Activated CD4-positive, alpha-beta T cell treated with anti-CD3 and anti-CD28 coated beads, Interleukin-2, amount 50 U/mL, for 16 hours (primary cell): ENCODE results near the gene SARDH.
"Not testable (repeated sequence)": the region's sequence is repeated elsewhere in the genome, so short reads cannot be mapped to it uniquely, and the experiment has no call there.

Experiments
- DNase-seq: peaks from one replicate; pipeline ENCODE4 v3.0.0-alpha.2; 2020

SARDH gene

DNA sequence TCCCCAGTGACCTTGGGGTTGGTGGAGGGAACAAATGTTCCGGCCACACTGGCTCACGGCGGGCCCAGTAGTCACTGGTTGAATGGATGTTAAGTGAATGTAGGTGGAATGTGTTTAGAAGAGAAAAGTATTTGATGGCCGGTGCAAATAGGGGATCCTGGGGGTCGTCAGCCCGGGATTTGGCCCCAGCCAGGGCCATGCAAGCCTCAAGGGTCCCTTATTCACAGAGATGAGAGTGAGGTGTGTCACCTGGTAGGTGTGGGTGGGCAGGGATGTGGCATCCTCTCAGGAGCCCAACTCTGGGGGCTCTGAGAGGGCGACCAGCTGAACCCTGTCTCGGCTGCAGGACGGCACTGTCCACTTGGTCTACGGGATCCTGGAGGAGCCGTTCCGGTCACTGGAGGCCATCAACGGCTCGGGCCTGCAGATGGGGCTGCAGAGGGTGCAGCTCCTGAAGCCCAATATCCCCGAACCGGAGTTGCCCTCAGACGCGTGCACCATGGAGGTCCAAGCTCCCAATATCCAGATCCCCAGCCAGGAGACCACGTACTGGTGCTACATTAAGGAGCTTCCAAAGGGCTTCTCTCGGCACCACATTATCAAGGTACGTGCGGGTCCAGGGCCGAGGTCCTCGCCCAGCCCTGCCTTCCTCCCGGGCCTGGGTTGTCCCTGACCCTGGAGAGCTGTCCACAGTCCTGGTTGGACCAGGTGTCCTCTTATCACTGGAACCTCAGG is 96.1 kb downstream of the SARDH start:
- DNase-seq: no peak

- DNase-seq: no peak
These were observed 96.8 kb downstream of the SARDH start for GRCh38 chr9:133641396-133641655.

DNA sequence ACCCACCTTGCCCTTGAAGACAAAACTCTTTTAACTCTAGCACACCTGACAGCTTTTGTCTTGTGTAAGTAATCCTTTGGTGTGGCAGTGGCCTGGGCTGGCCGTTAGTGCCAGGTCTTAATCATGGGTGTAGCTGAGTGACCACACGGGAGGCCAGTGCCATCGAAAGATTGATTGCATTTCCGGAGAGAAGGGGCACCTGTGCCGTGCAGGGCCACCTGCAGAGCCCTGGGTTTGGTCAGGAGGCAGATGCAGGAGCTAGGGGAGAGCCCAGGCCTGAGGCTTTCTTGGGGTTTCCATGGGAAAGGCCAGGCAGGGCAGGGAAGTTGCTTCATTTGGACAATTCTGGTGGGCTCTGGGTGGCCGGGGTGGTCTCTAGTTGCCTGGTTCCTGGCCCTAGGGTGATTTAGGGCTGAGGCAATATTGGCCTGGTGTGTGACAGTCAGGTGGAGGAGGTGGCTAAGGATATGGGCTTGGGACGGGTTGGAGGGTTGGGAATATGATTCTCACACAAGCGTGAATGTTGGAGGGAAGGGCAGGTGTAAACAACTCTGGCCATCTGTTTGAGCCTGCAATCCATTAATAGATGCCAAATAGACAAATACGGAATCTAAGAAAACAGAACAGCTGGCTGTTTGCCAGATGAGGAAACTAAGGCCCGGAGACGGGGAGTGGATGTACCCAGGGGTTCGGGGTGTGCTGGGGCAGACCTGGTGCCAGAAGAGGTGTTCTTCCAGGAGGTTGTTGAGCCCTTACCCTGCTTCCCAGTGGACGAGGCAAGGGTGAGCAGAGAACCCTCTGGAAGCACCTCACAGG is 97.4 kb downstream of the SARDH start:
- DNase-seq: no peak

- no peak for DNase-seq
These were observed 98.0 kb downstream of the SARDH start for GRCh38 chr9:133640160-133640559.

GRCh38 chr9:133639613-133640012 is 98.5 kb downstream of the SARDH start:
- no peak for DNase-seq

- no peak for DNase-seq
These were observed 99.4 kb downstream of the SARDH start for GRCh38 chr9:133638711-133639110.

- DNase-seq: no peak
These were observed 100.1 kb downstream of the SARDH start for GRCh38 chr9:133638076-133638475.

GRCh38 chr9:133637451-133638055 is 100.6 kb downstream of the SARDH start:
- DNase-seq: no peak

GRCh38 chr9:133636902-133637301 is 101.2 kb downstream of the SARDH start:
- no peak for DNase-seq

DNA sequence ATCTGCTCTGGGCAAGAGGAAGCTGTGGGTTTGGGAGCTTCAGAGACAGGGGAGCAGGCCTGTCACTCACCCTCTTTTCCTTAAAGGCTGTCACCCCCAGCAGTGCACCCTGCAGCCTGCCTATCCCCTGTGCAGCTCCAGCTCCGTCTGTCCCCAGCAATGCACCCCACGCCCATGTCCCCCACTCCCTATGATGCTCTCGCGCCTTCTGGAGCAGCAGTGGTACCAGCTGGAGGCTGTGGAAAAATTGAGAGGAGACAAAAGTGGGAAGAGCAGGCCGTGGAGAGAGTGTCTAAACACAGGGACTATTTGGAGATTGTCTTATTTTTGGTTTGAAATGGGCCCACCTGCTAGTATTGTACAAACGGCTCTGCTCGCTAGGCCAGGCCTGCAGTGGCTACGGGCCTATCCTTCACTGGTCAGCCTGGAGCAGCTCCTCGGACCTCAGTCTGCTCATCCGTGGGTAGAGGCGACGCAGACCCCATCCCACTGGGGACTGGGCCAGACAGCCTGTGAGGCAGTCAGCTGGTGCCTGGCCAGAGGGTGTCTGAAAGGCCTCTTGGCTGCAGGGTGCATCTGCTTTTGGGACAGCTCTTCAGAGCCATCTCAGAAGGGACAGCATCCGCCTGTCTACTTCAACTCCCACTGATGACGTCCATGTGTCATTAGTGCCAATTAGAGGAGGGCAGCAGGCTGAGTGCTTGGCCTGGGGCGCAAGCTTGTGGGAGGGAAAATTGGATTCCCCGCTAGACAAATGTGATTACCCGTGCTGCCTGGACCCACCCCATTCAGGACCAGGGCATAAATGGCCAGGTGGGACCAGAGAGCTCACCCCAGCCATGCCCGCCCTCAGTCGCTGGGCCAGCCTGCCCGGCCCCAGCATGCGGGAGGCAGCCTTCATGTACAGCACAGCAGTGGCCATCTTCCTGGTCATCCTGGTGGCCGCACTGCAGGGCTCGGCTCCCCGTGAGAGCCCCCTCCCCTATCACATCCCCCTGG is 102.3 kb downstream of the SARDH start, which contains the start of gene DBH:
DBH (plus strand) TSS at position 831 of the 999 bp plus-strand sequence; CDS start at position 840, 9 bp downstream.
- DNase-seq: no peak

GRCh38 chr9:133635098-133635497 is 103.1 kb downstream of the SARDH start:
- no peak for DNase-seq

DNA sequence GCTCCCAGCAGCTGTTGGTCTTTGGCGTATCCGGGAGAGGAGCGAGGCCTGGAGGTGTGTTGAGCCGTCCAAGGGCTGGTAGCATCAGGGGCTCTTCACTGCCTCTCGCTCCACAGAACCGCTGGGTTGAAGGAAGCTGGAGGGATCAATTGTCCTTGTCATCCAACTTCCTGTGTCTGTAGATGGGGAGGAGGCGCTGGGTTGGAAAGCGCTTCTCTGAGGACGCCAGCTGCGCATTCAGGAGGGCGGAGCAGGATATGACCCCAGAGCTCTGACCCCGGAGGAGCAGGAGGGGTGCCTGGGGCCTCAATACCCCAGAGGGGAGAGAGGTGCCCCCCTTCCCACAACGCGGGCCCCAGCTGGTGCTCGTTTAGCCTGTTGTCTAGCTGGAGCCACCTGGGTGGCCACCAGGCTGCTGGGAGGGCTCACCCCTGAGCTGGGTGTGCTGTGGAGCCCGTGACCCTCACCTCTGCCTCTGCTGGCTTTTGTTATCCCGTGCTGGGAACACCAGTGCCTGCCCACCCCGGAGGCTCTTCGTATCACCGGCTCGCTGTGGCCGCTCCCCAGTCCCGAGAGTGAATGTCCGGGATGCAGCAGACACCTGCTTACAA is 104.0 kb downstream of the SARDH start:
- DNase-seq: no peak

GRCh38 chr9:133633681-133634080 is 104.5 kb downstream of the SARDH start:
- no peak for DNase-seq

- DNase-seq: no peak
These were observed 105.1 kb downstream of the SARDH start for GRCh38 chr9:133632806-133633680.

GRCh38 chr9:133631111-133631510 is 107.0 kb downstream of the SARDH start:
- DNase-seq: no peak

GRCh38 chr9:133629221-133630110 is 108.7 kb downstream of the SARDH start:
- no peak for DNase-seq

- no peak for DNase-seq
These were observed 109.4 kb downstream of the SARDH start for GRCh38 chr9:133628766-133629165.

GRCh38 chr9:133627341-133627740 is 110.8 kb downstream of the SARDH start:
- no peak for DNase-seq

DNA sequence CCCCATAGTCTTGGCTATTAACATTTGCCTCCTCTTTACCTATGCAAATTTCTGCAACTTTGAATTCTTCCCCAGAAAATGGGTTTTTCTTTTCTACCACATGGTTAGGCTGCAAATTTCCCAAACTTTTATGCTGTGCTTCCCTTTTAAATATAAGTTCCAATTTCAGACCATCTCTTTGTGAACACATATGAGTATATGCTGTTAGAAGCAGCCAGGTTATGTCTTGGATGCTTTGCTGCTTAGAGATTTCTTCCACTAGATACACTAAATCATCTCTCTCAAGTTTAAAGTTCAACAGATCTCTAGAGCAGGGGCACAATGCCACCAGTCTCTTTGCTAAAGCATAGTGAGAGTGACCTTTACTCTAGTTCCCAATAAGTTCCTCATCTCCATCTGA is 112.1 kb downstream of the SARDH start:
- not testable (repeated sequence) for DNase-seq

DNA sequence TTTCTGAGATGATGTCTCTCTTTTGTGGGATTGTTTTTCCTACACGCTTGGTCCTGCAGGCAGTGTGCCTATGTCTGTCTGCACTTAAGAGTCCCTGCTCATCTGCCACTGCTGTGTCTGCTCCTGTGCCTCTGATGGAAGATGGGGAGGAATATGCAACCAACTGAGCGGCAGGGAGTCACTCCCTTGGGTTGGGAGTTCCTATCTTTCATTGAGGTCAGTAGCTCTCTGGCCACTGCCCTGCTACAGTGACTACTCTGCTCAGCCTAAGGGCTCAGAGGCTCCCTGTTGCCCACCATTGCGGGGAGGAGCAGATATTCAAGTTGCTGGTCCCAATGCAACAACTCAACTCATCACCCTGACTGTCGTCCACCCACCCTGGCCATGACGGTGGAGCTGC is 115.6 kb downstream of the SARDH start:
- no peak for DNase-seq
